HG03520 (cell line): Measurements from ENCODE around the gene NRP2.

ENCODE experiments used
- ATAC-seq: cut with Tn5 transposase; IDR thresholded peaks from one replicate; pipeline ENCODE4 v1.9.1; 2021; ENCODE audit warnings: mild to moderate bottlenecking, moderate library complexity; ENCODE audit not compliant: unreplicated experiment

Gene NRP2

GRCh38 chr2:205800224-205800623, 117.9 kb downstream of the NRP2 start:
- no peak for ATAC-seq

- ATAC-seq = no peak
Measured at GRCh38 chr2:205800773-205801172, 118.5 kb downstream of the NRP2 start.

GRCh38 chr2:205802065-205802464, 119.8 kb downstream of the NRP2 start:
- no peak for ATAC-seq

GRCh38 chr2:205802941-205803340, 120.6 kb downstream of the NRP2 start:
- ATAC-seq = no peak

GRCh38 chr2:205803500-205803899, 121.2 kb downstream of the NRP2 start:
- no peak for ATAC-seq

GRCh38 chr2:205805136-205805535, 122.8 kb downstream of the NRP2 start:
- no peak for ATAC-seq

GRCh38 chr2:205806143-205806905, 124.0 kb downstream of the NRP2 start:
- no peak for ATAC-seq

GRCh38 chr2:205807229-205807628, 124.9 kb downstream of the NRP2 start:
- ATAC-seq = no peak

GRCh38 chr2:205807758-205808157, 125.5 kb downstream of the NRP2 start:
- ATAC-seq = no peak

- no peak for ATAC-seq
Measured at GRCh38 chr2:205808486-205809121, 126.3 kb downstream of the NRP2 start.

GRCh38 chr2:205811387-205811786, 129.1 kb downstream of the NRP2 start:
- no peak for ATAC-seq

- ATAC-seq = no peak
Measured at GRCh38 chr2:205814039-205814364, 131.7 kb downstream of the NRP2 start.

- no peak for ATAC-seq
Measured at GRCh38 chr2:205815673-205816072, 133.4 kb downstream of the NRP2 start.

GRCh38 chr2:205816268-205816667, 134.0 kb downstream of the NRP2 start:
- ATAC-seq = no peak

GRCh38 chr2:205822579-205822978, 140.3 kb downstream of the NRP2 start:
- no peak for ATAC-seq

- no peak for ATAC-seq
Measured at GRCh38 chr2:205827809-205828365, 145.6 kb downstream of the NRP2 start.

- no peak for ATAC-seq
Measured at GRCh38 chr2:205833864-205834263, 151.6 kb downstream of the NRP2 start.

GRCh38 chr2:205834796-205835195, 152.5 kb downstream of the NRP2 start:
- no peak for ATAC-seq

- no peak for ATAC-seq
Measured at GRCh38 chr2:205835251-205835791, 153.0 kb downstream of the NRP2 start.

GRCh38 chr2:205835923-205836322, 153.6 kb downstream of the NRP2 start:
- no peak for ATAC-seq

GRCh38 chr2:205836477-205837221, 154.3 kb downstream of the NRP2 start:
- ATAC-seq = no peak
